PC-3 (cell line): Measurements from ENCODE around the gene FOLR1.

Experiments used
- CTCF ChIP-seq: fragments of 300-600 bp; sonication (generic); conservative IDR thresholded peaks from 2 replicates; pipeline ENCODE4 v1.5.1; 2017; ENCODE audit warnings: antibody characterized with exemption, low read depth, mild to moderate bottlenecking, low read length
- EZH2 ChIP-seq: fragments of 300-600 bp; sonication (generic); IDR thresholded peaks from one replicate; pipeline ENCODE4 v1.6.1; 2017; ENCODE audit warnings: antibody characterized with exemption, mild to moderate bottlenecking, low read length; ENCODE audit not compliant: unreplicated experiment
- EZH2phosphoT487 ChIP-seq: fragments of 300-600 bp; sonication (generic); IDR thresholded peaks from 2 replicates; pipeline ENCODE4 v1.6.1; 2018; ENCODE audit warnings: mild to moderate bottlenecking, antibody characterized with exemption, low read length, borderline replicate concordance

GRCh38 chr11:72221386-72222075 lies 29.6 kb downstream of the FOLR1 start:
- no peak for TF ChIP-seq CTCF
- no peak for TF ChIP-seq EZH2phosphoT487
- TF ChIP-seq EZH2: no peak
